HG02870 (cell line): Measurements from ENCODE around the gene CLDN9.
"Not testable (repeated sequence)": the region's sequence is repeated elsewhere in the genome, so short reads cannot be mapped to it uniquely, and the experiment has no call there.

Experiments used
- ATAC-seq: cut with Tn5 transposase; IDR thresholded peaks from one replicate; pipeline ENCODE4 v1.9.1; 2021; ENCODE audit warnings: mild to moderate bottlenecking, moderate library complexity; ENCODE audit not compliant: unreplicated experiment

The CLDN9 gene

GRCh38 chr16:3052571-3053329 lies 40.0 kb downstream of the CLDN9 start:
- not testable (repeated sequence) for ATAC-seq

- ATAC-seq, result not testable (repeated sequence)
Observed at GRCh38 chr16:3053330-3053710, 40.6 kb downstream of the CLDN9 start.

GRCh38 chr16:3054965-3055733 lies 42.4 kb downstream of the CLDN9 start:
- ATAC-seq, result no peak

- ATAC-seq, result not testable (repeated sequence)
Observed at GRCh38 chr16:3055734-3056115, 43.0 kb downstream of the CLDN9 start.

GRCh38 chr16:3056336-3057180 lies 43.8 kb downstream of the CLDN9 start:
- ATAC-seq, result no peak

GRCh38 chr16:3057181-3058138 lies 44.7 kb downstream of the CLDN9 start:
- no peak for ATAC-seq

GRCh38 chr16:3058139-3059030 lies 45.7 kb downstream of the CLDN9 start:
- no peak for ATAC-seq

- peak; percentile 58 for ATAC-seq
Observed at GRCh38 chr16:3059041-3059722, 46.5 kb downstream of the CLDN9 start.

GRCh38 chr16:3059723-3060242 lies 47.1 kb downstream of the CLDN9 start:
- ATAC-seq, result no peak

- no peak for ATAC-seq
Observed at GRCh38 chr16:3060339-3061127, 47.8 kb downstream of the CLDN9 start.

- no peak for ATAC-seq
Observed at GRCh38 chr16:3062553-3062952, 49.8 kb downstream of the CLDN9 start.

GRCh38 chr16:3063625-3064386 lies 51.1 kb downstream of the CLDN9 start:
- ATAC-seq, result no peak
